GM12874 (cell line): ENCODE data around the gene FAT1.
A peak's percentile ranks its signal among the peaks of the same experiment; 100 is the strongest.

Source experiments
- CTCF ChIP-seq: IDR thresholded peaks from 2 replicates; pipeline ENCODE4 v1.5.1; 2011; ENCODE audit warnings: low read depth, mild to moderate bottlenecking, control low read depth, low read length, moderate library complexity; ENCODE audit not compliant: insufficient read depth

FAT1 gene

DNA sequence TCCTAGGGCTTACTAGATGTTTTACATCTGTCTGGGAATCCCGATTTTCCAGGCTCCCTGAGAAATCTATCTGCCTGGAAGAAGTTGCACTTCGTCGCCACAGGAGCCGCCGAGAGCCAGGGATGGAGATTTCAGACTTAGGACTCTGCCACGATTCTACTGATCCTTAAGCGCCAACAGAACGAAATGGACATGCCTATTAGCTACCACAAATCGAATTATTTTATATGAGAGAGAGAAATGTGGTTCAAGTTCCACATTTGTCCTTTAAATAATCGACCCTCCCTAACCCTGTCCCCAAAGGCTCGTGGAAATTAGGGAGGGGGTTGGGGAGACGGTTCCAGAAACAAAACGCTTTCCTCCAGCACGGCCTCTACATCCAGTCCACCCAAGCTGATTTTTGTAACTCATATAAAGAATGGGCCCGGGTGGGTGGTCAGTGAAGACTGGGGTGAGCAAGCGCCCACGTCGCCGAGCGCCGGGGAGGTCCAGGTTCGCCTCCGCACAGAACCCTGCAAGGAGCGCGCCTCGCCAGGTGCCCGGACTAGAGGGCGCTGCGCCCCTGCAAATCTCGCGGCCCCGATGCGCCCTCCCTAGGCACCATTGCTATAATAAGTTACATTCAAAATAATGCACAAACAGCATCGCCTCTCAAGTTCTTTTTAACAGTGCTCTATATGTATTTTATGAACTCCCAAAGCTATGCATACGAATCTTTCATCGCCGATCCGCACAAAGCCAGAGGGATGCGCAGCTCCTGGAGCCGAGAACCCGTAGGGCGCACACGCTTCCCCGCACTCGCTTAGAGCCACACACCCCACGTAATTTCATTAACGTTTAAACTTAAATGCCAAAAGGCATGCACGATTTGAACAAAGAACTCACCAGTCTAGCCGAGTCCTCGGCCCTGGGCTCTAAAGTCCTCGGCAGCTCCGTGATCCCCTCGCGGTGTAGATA is 2.1 kb upstream of the FAT1 start:
- TF ChIP-seq CTCF: peak; percentile 48

DNA sequence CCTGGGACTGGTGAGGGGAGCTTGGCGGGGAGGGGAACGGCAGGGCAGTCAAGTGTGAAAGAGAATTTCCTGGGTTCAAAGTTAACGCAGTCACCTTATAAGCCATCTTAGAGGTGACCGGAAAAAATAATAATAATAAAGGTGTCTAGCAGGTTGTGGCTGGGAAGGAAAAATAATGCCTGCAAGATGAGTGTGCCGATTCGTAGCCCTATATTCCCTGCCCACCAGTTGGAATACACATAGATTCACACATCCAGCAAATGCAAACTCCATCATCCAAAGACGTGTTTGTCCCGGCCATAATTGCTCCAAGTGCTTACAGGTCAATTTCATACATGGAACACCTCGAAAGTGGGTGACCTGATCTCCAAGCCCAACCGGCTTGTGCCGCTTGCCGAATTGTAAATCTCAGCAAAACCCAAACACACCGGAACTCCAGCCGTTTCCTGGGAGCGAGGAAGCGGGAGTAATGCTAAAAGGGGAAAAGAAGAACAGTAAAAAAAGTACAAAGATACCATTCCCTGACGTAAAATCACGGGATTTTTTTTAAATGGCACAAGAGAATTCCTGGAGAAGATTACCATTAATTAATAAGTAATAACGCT is 1.3 kb upstream of the FAT1 start:
- no peak for TF ChIP-seq CTCF

DNA sequence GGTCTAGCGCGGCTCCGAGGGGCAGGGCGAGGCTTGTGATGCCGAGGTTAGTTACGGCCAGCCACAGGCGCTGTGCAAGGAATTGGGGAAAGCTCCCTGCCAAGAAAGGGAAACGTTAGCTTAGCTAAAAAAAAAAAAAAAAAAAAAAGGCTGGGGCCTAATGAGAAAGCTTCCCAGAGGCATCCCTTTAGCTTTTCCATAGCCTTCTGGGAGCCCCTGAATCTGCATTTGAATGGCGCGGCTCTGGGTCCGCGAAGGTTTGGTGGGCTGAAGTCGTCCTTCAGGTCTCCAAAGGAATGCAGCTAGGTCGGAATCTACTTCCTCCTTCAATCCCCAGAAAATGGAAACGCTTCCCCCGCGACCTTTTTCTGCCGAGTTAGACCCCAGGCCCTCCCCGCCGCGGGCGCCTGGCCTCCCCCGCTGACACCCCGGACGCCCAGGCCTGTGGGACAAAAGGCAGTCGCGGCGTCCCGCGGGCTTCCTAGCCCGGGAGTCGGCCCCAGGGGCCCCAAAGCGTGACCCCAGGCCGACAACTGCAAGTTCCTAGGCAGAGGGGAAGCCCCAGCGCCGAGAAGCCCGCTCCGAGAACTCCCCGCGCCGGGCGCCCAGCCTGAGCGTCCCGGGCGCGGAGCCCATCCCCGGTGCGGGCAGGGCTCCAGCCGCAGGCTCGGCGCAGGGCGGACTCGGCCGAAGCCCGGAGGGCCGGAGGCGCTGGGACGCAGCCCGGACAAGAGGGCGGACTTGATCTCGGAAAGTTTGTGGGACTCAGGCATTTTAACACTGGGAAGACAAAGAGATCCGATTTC is 605 bp upstream of the FAT1 start:
- TF ChIP-seq CTCF: no peak

GRCh38 chr4:186722796-186723291 is 812 bp downstream of the FAT1 start:
- TF ChIP-seq CTCF: no peak

- no peak for TF ChIP-seq CTCF
These were observed 3.5 kb downstream of the FAT1 start for GRCh38 chr4:186719925-186720694.

- no peak for TF ChIP-seq CTCF
These were observed 6.1 kb downstream of the FAT1 start for GRCh38 chr4:186717556-186717955.
